ENCODE measurements around the gene PLCB3.
"Not testable (repeated sequence)": the region's sequence is repeated elsewhere in the genome, so short reads cannot be mapped to it uniquely, and the experiment has no call there.

The PLCB3 gene

GRCh38 chr11:64305075-64305690, 53.9 kb downstream of the PLCB3 start, which contains the start of gene ESRRA:
TSS of gene ESRRA (plus strand) at chr11:64305524. CDS start at chr11:64307180, 1,656 bp downstream.
- Histone ChIP-seq H3K79me2 (ENCODE audit: insufficient read depth, low read depth) (peaks cover 26% of the 10 kb centered on the region), H3K27me3 (ENCODE audit: insufficient read depth, low read depth) (peaks cover 6% of the 10 kb centered on the region), H3K4me3 (IDR thresholded peaks at IDR 0.05; ENCODE audit: insufficient read depth, low read depth, low read length) (no peak within 1 kb of the TSS), H3K9ac (peak within 1 kb of the TSS; percentile 98), H2AFZ (ENCODE audit: low read depth) (peak within 1 kb of the TSS; percentile 77), H3K36me3 (ENCODE audit: insufficient read depth) (no peaks in the 10 kb centered on the region), H4K20me1 (ENCODE audit: insufficient read depth) (no peaks in the 10 kb centered on the region), H3K4me2 (peak within 1 kb of the TSS; percentile 90), H3K4me1 (ENCODE audit: low read depth, poor library complexity, severe bottlenecking) (peaks cover 52% of the 10 kb centered on the region), H3K27ac (peak within 1 kb of the TSS; percentile 100)
- TF ChIP-seq CTCF (conservative IDR thresholded peaks at IDR 0.05; ENCODE audit: low read depth, low read length), result no peak

- peaks cover 33% of the 10 kb centered on the region for H3K79me2 ChIP-seq (ENCODE audit: insufficient read depth, low read depth)
- peak overlapping the region; percentile 37 for H2AFZ ChIP-seq (ENCODE audit: low read depth)
- no peaks in the 10 kb centered on the region; the same call in 1 of the 2 replicates for H3K27me3 ChIP-seq (ENCODE audit: insufficient read depth, low read depth)
These were observed 54.6 kb downstream of the PLCB3 start for GRCh38 chr11:64305691-64306562.

GRCh38 chr11:64306563-64306875, 55.2 kb downstream of the PLCB3 start:
- Histone ChIP-seq H3K4me1 (ENCODE audit: low read depth, poor library complexity, severe bottlenecking) (peaks cover 42% of the 10 kb centered on the region), H3K27ac (peak overlapping the region; percentile 75), H3K9ac (peak overlapping the region; percentile 76), H3K27me3 (ENCODE audit: insufficient read depth, low read depth) (no peaks in the 10 kb centered on the region; the same call in 1 of the 2 replicates), H3K79me2 (ENCODE audit: insufficient read depth, low read depth) (peaks cover 36% of the 10 kb centered on the region), H2AFZ (ENCODE audit: low read depth) (peak overlapping the region; percentile 37), H3K4me2 (peak overlapping the region; percentile 90), H3K4me3 (IDR thresholded peaks at IDR 0.05; ENCODE audit: insufficient read depth, low read depth, low read length) (no peak overlapping the region), H4K20me1 (ENCODE audit: insufficient read depth) (no peaks in the 10 kb centered on the region), H3K36me3 (ENCODE audit: insufficient read depth) (no peaks in the 10 kb centered on the region)
- TF ChIP-seq CTCF (conservative IDR thresholded peaks at IDR 0.05; ENCODE audit: low read depth, low read length), result no peak

More at GRCh38 chr11:64305691-64306562, 54.6 kb downstream of the PLCB3 start:
- peak; percentile 47; the same call in 1 of the 2 replicates for TF ChIP-seq CTCF (conservative IDR thresholded peaks at IDR 0.05; ENCODE audit: low read depth, low read length)
- Histone ChIP-seq H3K27ac (peak overlapping the region; percentile 75), H3K9ac (peak overlapping the region; percentile 76), H3K4me2 (peak overlapping the region; percentile 90), H3K4me3 (IDR thresholded peaks at IDR 0.05; ENCODE audit: insufficient read depth, low read depth, low read length) (no peak overlapping the region), H3K36me3 (ENCODE audit: insufficient read depth) (no peaks in the 10 kb centered on the region), H4K20me1 (ENCODE audit: insufficient read depth) (no peaks in the 10 kb centered on the region), H3K4me1 (ENCODE audit: low read depth, poor library complexity, severe bottlenecking) (peaks cover 48% of the 10 kb centered on the region)

- no peak overlapping the region for H3K4me3 ChIP-seq (IDR thresholded peaks at IDR 0.05; ENCODE audit: insufficient read depth, low read depth, low read length)
- H3K4me1 ChIP-seq (ENCODE audit: low read depth, poor library complexity, severe bottlenecking), result peaks cover 42% of the 10 kb centered on the region
- H3K79me2 ChIP-seq (ENCODE audit: insufficient read depth, low read depth), result peaks cover 36% of the 10 kb centered on the region
- no peaks in the 10 kb centered on the region for H3K27me3 ChIP-seq (ENCODE audit: insufficient read depth, low read depth)
- peak overlapping the region; percentile 75 for H3K27ac ChIP-seq
- no peaks in the 10 kb centered on the region for H3K36me3 ChIP-seq (ENCODE audit: insufficient read depth)
- no peak for TF ChIP-seq CTCF (conservative IDR thresholded peaks at IDR 0.05; ENCODE audit: low read depth, low read length)
- H4K20me1 ChIP-seq (ENCODE audit: insufficient read depth), result no peaks in the 10 kb centered on the region
- no peak overlapping the region for H2AFZ ChIP-seq (ENCODE audit: low read depth)
- H3K9ac ChIP-seq, result peak overlapping the region; percentile 76; the same call in 1 of the 2 replicates
- peak overlapping the region; percentile 90 for H3K4me2 ChIP-seq
These were observed 55.7 kb downstream of the PLCB3 start for GRCh38 chr11:64306876-64307622.

- Histone ChIP-seq H3K27ac (peak overlapping the region; percentile 11; the same call in 1 of the 2 replicates), H3K4me2 (0 out of 2 replicates have a peak overlapping the region, but pooled peaks have one; percentile 17)
These were observed 56.5 kb downstream of the PLCB3 start for GRCh38 chr11:64307795-64308194.

More at GRCh38 chr11:64307795-64308194, 56.5 kb downstream of the PLCB3 start:
- not testable (repeated sequence) for H2AFZ ChIP-seq (ENCODE audit: low read depth); H3K9ac ChIP-seq; H4K20me1 ChIP-seq (ENCODE audit: insufficient read depth); H3K36me3 ChIP-seq (ENCODE audit: insufficient read depth); H3K4me3 ChIP-seq (IDR thresholded peaks at IDR 0.05; ENCODE audit: insufficient read depth, low read depth, low read length); H3K27me3 ChIP-seq (ENCODE audit: insufficient read depth, low read depth)
- peaks cover 41% of the 10 kb centered on the region for H3K4me1 ChIP-seq (ENCODE audit: low read depth, poor library complexity, severe bottlenecking)
- peaks cover 44% of the 10 kb centered on the region for H3K79me2 ChIP-seq (ENCODE audit: insufficient read depth, low read depth)
